22Rv1 (cell line): ENCODE data around the gene SYMPK.

Experiments used
- ZFX ChIP-seq: fragments of 450-650 bp; IDR thresholded peaks from 2 replicates; pipeline ENCODE4 v1.6.1; 2017; ENCODE audit warnings: antibody characterized with exemption, borderline replicate concordance
- TF ChIP-seq, protein P1 (sequence below): fragments of 450-650 bp; IDR thresholded peaks from 2 replicates; pipeline ENCODE4 v1.5.1; 2017; ENCODE audit warnings: mild to moderate bottlenecking

DNA sequence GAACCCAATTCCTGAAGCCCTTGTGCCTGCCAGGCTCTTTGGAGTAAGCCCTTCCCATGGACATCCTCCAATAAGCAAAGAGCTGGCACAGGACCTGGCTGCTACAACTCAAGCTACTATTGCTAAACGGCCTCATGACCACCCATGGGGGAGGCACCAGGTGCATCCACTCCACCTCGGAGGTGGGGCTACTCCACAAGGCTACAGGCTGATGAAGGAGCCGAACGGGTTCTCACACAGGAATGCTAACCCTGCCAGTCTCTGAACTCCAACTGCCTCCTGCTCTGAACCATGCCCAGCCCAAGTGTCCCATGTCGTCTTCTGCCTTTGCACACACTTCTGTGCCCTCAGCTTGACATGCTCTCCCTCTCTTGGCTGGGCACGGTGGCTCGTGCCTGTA is 10.0 kb downstream of the SYMPK start:
- TF ChIP-seq, protein P1, sequence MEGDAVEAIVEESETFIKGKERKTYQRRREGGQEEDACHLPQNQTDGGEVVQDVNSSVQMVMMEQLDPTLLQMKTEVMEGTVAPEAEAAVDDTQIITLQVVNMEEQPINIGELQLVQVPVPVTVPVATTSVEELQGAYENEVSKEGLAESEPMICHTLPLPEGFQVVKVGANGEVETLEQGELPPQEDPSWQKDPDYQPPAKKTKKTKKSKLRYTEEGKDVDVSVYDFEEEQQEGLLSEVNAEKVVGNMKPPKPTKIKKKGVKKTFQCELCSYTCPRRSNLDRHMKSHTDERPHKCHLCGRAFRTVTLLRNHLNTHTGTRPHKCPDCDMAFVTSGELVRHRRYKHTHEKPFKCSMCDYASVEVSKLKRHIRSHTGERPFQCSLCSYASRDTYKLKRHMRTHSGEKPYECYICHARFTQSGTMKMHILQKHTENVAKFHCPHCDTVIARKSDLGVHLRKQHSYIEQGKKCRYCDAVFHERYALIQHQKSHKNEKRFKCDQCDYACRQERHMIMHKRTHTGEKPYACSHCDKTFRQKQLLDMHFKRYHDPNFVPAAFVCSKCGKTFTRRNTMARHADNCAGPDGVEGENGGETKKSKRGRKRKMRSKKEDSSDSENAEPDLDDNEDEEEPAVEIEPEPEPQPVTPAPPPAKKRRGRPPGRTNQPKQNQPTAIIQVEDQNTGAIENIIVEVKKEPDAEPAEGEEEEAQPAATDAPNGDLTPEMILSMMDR = no peak
- no peak for TF ChIP-seq ZFX
